ENCODE results near the gene AFF3.

The AFF3 gene

GRCh38 chr2:99571021-99571420 lies 571.4 kb downstream of the AFF3 start:
- DNase-seq, result no peak

- no peak for DNase-seq
Observed at GRCh38 chr2:99569386-99569785, 573.0 kb downstream of the AFF3 start.

GRCh38 chr2:99565227-99565626 lies 577.2 kb downstream of the AFF3 start:
- DNase-seq, result no peak

GRCh38 chr2:99562516-99562915 lies 579.9 kb downstream of the AFF3 start:
- no peak for DNase-seq

- no peak for DNase-seq
Observed at GRCh38 chr2:99561804-99562203, 580.6 kb downstream of the AFF3 start.

- peak; percentile 83 for DNase-seq
Observed at GRCh38 chr2:99559075-99559662, 583.2 kb downstream of the AFF3 start.

GRCh38 chr2:99555404-99555803 lies 587.0 kb downstream of the AFF3 start:
- DNase-seq, result no peak

GRCh38 chr2:99554871-99555270 lies 587.5 kb downstream of the AFF3 start:
- DNase-seq, result no peak

GRCh38 chr2:99554238-99554637 lies 588.2 kb downstream of the AFF3 start:
- DNase-seq, result no peak

- no peak for DNase-seq
Observed at GRCh38 chr2:99552529-99552928, 589.9 kb downstream of the AFF3 start.

- DNase-seq, result no peak
Observed at GRCh38 chr2:99550368-99550767, 592.0 kb downstream of the AFF3 start.

- no peak for DNase-seq
Observed at GRCh38 chr2:99545604-99546003, 596.8 kb downstream of the AFF3 start.

- DNase-seq, result no peak
Observed at GRCh38 chr2:99545066-99545465, 597.3 kb downstream of the AFF3 start.

GRCh38 chr2:99544608-99545007 lies 597.8 kb downstream of the AFF3 start:
- DNase-seq, result no peak

- no peak for DNase-seq
Observed at GRCh38 chr2:99543247-99543646, 599.1 kb downstream of the AFF3 start.

- DNase-seq, result no peak
Observed at GRCh38 chr2:99537910-99538485, 604.4 kb downstream of the AFF3 start.

- no peak for DNase-seq
Observed at GRCh38 chr2:99524056-99524455, 618.3 kb downstream of the AFF3 start.

- no peak for DNase-seq
Observed at GRCh38 chr2:99522157-99522556, 620.2 kb downstream of the AFF3 start.

GRCh38 chr2:99520813-99521212 lies 621.6 kb downstream of the AFF3 start:
- no peak for DNase-seq

- no peak for DNase-seq
Observed at GRCh38 chr2:99520195-99520594, 622.2 kb downstream of the AFF3 start.

- DNase-seq, result no peak
Observed at GRCh38 chr2:99514357-99514756, 628.0 kb downstream of the AFF3 start.

- DNase-seq, result no peak
Observed at GRCh38 chr2:99512181-99512591, 630.2 kb downstream of the AFF3 start.

GRCh38 chr2:99509387-99509786 lies 633.0 kb downstream of the AFF3 start:
- DNase-seq, result no peak

- DNase-seq, result no peak
Observed at GRCh38 chr2:99507937-99508818, 634.2 kb downstream of the AFF3 start.

All from activated CD4-positive, alpha-beta T cell treated with anti-CD3 and anti-CD28 coated beads, Interleukin-10, Interleukin-2, amounts not matched to agents 100 ng/mL and 50 ng/mL, durations not matched to agents 16 hours and 8 hours (primary cell).